ENCODE results near the gene PHLDB2.
"Not testable (repeated sequence)": the region's sequence is repeated elsewhere in the genome, so short reads cannot be mapped to it uniquely, and the experiment has no call there.

The PHLDB2 gene

DNA sequence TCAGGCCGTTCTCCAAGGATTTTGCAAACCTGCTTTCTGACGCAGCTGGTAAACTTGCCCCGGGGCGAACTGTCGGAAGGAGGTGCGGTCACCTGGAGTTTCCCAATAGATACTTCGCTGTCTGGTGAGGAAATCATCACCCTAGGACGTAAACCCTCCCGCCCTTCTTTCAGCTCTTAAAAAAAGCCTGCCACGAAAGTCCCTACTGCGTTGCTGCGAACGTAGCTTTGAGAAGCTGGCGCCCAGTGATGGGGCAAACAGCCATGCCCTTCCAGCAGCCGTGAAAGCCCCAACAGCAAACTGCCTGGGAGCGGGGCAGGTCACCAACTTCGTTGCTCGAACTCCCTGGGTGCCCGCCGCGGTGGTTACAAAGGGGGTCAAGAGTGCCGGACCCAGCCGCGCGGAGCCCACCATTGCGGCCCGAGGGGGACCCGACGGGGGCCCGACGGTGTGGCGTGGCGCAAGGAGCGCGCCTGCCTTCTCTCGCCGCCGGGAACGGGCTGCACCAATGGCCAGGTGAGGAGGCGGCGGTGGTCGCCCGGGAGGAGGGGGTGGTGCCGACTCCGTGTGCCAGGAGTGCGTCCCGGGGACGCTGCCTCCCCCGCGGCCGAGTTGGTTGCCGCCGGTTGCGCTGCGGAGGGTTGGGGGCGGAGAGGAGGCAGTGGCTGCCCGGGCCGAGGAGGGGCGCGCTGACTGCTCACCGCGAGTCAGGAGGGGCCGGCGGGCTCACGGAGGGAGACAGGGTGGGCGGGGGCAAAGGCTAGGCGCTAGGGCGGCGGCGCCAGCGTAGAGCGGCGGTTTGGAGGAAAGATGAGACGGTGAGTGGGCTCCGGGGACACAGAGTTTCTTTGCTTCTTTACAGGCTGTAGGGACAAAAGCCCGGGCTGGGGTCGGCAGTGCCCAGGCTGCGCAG, at the start of gene PHLDB2:
Gene PHLDB2 (plus strand): TSS at position 205 of the 913 bp plus-strand sequence. CDS start 24,813 bp downstream, outside the sequence.
- peak; percentile 85 for DNase-seq

DNA sequence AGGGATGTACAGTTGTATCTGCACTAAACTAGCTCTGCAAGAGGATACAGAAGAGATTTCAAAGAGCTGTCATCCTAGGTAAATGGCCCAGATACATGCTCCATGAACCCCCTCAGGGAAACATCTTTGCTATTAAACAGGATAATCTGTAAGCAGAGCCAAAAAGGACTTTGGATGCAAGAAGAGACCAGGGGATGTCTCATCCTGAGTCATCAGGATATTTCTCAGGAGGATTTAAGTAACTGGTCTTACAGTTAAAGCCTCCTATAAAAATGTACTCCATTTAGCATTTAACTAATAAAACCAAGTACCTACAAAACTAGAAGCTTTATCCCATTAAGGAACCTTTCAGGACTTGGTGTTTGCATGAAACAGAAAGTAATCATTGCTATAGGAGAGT, 48.2 kb upstream of the PHLDB2 start:
- peak; percentile 89 for DNase-seq

DNA sequence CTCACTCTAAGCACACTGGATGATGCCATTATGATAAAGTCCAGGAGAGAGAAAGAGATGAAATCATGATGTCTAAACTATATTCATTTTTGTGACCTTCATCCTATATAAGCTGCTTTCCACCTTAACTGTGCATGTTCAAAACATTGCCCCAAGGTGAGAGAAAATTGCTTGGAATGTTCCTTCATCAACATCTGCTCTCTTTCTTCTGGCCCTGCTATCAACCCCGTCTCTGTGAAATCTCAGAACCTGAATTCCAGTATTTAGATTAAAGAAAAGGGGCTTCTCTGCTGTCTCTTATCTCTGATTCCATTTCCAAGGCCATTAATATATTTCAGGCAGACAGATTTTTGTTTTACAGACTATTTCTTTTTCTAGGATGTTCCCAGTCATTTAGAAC, 47.3 kb upstream of the PHLDB2 start:
- DNase-seq = no peak

DNA sequence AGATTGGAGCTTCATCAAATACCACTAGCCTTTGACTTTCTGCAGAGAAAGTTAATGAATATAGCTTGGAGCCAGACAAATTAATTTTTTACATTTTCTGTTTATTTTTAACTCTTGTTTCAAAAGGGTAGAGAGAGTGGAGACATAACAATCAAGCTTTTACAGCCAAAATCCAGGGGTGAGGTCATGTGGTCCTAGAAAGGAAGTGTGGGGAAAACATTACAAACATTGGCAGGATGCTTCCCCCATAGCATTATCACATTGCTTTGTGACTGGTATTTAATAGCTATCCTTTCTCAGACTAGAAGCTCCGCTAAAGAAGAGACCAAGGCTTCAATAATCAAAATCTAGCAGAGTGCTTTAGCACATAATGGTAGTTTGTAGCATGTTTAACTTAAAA, 46.4 kb upstream of the PHLDB2 start:
- peak; percentile 13 for DNase-seq

DNA sequence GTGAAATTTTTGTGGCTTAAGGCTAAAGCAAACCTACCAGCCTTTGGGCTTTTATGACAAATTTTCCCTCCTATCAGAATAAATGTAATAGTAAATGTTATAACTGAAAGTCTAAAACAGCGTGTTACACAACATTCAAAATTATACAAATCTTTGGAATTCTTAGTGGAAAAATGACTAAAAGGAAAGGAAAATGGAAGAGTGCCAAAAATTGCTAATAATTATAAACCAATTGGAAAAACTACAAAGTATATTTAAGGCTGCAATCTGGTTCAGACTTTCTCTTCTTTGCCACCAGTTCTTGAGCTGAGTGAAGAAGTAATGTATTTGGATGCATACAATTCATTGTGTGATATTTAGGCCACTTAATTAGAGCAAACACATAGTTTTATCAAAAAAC, 45.6 kb upstream of the PHLDB2 start:
- no peak for DNase-seq

DNA sequence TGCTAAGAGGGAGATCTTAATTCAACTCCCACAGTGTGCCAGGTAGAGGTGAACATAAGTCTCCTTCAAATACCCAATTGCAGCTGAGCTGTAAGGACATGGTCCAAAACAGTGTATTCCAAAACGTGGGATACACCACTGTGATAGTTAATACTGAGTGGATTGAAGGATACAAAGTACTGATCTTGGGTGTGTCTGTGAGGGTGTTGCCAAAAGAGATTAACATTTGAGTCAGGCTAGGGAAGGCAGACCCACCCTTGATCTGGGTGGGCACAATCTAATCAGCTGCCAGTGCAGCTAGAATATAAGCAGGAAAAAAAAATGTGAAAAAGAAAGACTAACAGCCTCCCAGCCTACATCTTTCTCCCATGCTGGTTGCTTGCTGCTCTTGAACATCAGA, 45.1 kb upstream of the PHLDB2 start:
- DNase-seq = no peak

DNA sequence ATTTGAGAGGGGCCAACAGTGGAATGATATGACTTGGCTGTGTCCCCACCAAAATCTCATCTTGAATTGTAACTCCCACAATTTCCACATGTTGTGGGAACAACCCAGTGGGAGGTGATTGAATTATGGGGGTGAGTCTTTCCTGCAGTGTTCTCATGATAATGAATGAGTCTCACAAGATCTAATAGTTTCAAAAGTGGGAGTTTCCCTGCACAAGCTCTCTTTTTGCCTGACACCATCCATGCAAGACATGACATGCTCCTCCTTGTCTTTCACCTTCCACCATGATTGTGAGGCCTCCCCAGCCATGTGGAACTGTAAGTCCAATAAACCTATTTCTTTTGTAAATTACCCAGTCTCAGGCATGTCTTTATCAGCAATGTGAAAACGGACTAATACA, 42.3 kb upstream of the PHLDB2 start:
- DNase-seq = not testable (repeated sequence)

DNA sequence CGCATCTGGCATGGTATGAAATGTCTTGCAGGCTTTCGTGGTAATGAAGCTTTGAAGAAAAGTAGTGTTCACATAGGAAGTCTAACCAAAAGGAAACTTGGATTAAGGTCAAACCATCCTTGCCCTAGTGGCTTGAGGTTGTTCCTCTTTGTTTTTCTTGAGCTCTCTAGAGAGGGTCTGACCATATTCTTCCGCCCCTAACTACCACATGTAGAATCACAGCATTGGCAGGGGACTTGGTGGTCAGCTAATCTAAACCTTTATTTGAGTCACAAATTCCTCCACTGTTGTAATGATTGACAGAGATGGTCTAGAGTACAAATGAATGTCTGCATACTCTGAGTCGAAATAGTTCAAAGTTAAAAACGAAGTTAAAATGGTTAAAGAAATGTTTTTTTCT, 39.1 kb upstream of the PHLDB2 start:
- no peak for DNase-seq

DNA sequence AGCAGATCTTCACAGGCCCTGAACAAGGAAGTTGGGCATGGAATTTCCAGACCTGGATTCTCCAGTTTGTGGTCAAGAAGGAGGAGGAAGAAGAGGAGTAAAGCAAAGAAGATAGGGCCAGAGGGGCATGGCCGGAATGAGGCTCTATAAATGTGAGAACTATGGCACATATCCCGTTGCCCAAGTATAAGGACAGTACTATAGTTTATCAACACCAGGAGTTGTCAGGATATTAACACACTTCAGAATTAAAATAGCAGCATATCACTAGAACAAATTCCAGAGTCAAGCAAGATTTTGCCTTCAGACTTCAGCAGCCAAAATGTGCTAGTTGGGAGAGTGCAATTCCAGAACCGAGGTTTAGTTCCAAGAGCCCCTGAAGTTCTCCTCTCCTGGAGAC, 38.4 kb upstream of the PHLDB2 start:
- DNase-seq = no peak

DNA sequence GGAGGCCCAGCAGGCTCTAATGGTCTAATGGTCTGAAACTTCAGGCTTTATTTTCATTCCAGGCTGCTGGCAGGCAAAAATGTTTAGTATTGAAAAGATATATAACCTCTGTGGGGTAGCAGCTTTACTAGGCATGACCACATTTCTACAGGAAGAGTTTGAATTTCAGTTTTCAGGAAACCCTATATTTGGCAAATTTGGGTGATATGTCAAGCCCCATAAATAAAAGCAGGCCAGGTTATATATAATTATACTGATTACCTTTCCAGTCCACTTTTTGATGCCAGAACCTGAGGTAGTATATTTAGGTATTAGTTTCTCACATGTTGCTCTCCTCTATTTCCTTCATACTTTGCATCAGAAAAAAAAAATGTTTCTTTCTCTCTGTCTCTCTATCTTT, 37.2 kb upstream of the PHLDB2 start:
- DNase-seq = no peak

DNA sequence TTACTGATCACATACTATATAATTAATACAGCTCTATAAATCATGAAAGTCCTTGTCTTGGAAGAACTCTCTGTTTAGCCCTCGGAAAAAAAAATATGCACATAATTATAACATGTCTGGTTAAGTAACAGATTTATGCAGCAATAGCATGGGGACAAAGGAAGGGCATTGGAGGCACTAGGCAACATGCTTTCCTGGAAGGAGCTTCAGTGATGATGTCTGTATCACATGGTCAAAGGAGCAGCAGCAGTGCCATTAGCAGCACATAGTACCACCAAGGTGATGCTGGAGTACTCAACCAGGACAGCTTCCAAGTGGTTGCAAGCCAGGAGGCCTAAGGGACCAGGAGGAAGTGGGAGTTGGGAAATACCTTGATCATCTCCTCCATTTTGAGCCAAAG, 36.3 kb upstream of the PHLDB2 start:
- DNase-seq = no peak

DNA sequence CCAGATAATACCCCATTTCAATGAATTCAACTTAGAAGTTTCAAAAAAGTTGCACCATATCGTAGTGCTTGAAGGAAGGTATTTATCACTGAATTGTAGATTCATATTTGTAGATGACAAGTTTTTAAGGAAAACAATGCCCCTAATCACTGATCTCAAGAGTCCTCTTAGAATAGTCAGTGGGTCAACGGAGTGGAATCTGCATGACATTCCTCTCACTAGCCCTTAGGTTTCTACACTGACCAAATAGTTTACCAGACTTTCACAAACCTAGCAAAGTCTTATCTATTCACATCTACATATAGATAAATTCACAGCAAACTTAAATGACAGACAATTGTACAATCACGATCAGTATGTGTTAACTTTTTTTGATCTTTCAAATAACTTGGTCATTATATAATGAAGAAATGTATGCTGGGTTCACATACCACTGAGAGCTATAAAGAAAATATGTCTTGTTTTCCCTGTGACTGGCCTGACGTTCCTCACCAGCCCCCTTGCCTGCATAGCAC, 35.7 kb upstream of the PHLDB2 start:
- DNase-seq = no peak

DNA sequence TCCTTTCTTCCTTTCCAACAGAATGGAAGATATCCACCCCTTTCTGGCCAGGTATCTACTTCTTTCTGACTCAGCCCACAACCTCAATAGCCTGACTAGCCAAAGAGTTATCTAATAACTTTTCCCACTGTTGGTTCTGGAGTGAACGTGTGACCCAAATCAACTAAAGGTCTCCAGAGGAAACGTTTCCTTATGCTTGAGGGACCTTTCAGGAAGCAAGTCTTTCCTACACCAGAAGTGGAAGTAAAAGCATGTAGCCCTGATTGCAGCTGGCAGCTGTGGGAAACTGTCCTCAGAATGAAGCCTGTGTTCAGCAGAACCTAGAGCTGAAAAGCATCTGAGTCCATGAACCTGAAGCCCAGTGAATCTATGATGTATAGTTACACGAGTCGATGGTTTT, 34.7 kb upstream of the PHLDB2 start:
- DNase-seq = no peak

DNA sequence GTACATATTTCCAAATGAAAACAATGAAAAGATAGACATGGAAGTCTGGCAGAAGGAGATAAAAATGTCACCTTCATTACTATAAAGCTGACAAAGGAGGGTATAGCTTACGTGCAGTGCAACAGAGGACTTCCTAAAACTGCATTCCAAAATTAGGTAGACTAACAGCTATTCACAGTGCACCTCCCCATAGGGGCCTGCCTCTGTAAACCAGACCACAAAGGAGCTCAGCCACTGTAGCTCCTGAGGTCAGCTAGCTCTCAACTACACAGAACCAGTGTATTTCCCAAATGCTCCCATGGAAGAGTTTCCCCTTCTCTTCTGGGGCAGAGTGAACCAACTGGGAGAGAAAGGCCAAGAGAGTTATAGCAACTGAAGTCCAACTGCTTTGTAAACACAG, 31.2 kb upstream of the PHLDB2 start:
- DNase-seq = no peak

DNA sequence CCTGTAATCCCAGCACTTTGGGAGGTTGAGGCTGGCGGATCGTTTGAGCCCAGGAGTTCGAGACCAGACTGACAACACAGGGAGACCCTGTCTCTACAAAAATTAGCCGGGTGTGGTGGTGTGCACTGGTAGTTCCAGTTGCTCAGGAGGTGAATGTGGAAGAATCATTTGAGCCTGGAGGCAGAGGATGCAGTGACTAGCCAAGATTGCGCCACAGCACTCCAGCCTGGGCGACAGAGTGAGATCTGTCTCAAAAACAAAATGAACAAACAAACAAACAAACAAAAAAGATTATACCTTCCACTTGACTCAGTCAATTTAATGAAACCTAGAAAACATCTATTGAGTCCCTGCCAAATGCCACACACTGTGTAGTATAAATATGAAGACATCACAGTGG, 30.5 kb upstream of the PHLDB2 start:
- DNase-seq = no peak

DNA sequence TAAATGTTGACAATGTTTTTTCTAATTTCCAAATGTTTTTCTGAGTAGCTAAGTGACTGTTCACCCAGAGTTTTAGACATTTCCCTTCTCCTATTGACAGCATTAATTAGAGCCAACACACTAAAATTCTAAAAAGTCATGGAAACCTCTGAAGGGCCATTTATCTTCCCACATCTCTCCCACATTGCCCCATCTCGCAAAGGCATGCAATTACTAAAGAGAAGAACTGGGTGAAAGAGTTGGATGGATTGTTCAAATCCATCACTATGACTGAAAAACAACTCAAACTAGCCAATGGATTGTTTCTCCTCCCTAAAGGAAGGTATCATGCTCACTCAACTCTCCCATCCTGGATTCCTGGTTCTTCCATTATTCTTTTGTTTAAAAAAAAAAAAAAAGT, 30.0 kb upstream of the PHLDB2 start:
- no peak for DNase-seq

DNA sequence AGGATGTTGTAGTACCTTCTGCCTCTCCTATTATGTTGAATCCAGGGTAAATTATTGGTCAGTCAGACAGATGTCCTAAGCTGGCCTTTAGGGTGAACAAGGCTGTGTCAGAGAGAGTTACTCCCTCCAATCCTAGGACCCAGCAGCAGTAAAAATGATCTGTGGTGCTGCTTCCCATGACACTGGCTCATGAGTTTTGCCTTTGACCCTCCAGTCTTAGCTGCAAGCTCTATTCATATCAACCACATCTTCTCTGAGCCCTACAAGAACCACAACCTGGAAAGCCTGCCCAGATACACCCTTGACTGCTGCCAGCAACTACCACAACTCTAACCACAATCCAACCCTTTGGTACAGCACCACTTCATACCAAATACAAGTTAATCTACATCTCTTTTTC, 27.2 kb upstream of the PHLDB2 start:
- DNase-seq = no peak

DNA sequence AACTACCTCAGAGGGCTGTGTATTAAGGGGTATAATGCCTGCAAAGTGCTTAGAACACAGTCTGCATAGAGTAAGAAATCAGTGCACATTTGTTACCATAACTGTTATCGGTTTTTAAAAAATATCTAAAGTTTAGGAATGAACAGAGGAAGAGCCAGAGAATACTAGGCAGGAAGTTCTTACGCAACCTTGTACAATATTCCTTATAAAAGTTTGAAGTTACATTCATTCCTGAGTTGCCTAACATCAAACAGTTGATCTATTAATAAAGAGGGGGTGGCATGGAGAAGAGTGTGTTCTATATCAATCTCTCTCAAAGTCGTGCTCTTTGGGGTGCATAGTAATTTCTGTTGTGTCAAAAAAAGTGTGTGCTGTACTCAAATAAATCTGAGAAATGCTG, 22.0 kb upstream of the PHLDB2 start:
- no peak for DNase-seq

DNA sequence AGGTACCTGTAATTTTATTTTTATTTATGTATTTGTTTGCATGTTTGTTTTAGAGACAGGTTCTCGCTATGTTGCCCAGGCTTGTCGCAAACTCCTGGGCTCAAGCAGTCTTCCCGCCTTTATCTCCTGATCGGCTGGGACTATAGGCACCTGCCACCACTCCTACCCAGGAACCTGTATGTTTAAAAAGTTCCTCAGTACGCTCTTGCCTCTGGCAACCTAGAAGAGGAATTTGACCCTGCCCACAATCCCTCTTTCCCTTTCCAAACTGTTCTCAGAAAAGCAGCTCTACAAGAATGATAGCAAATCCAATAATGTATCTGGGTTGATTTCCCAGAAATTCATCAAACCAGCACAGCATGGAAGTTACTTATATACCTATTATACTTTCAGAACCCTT, 20.9 kb upstream of the PHLDB2 start:
- DNase-seq = no peak

DNA sequence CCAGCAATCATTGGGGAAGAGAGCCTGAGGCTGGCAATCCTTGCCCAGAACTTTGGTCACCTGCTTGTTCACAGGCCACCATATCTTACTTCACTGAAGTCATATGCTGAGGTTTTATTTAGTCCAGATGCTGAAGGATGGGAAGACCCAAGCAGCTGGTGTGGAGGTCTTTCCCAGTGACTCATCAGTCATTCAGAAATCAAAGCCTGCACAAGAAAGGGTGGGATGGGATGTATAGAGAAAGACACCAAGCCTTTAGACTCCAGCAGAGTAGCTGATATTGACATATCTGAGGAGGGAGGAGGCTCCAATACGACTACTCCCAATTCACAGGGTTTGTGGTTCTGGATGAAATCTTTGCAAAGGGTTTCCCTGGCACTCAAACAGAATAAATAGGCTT, 13.0 kb upstream of the PHLDB2 start:
- peak; percentile 76 for DNase-seq

DNA sequence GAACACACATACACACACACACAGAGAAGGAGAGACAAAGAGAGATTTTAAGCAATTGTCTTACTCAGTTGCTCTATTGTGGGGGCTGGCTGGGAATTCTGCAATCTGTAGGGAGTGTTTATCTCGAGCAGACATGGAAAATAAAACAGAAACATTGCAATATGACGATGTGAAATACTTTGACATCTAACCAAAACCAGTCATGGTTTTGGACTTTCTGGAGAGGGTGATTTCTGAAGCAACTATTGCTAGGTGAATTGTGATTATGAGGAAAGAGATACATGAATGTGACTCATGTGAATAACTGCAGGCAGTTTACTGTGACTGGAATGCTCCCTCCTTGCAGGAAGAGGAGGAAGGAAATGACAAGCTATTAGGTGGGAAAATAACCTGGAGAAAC, 12.3 kb upstream of the PHLDB2 start:
- peak; percentile 83 for DNase-seq

DNA sequence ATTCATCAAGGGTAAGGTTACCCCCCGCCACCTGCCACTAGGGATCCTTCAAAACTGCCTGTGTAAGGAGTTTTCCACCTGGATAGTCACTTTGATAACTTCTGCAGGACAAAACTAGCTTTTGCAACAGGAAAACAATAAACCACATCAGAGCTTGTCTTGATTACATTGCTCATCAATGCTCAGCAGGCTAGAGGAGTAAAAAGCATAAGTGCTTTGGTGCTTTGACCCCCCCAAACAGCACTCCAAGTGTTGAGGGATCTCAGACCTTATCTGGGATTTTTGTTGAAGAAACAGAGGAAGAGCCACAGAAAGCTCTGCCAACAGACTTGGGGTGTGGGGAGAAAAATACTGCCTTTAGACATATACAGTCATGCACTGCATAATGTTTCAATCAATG, 10.8 kb upstream of the PHLDB2 start:
- DNase-seq = no peak

DNA sequence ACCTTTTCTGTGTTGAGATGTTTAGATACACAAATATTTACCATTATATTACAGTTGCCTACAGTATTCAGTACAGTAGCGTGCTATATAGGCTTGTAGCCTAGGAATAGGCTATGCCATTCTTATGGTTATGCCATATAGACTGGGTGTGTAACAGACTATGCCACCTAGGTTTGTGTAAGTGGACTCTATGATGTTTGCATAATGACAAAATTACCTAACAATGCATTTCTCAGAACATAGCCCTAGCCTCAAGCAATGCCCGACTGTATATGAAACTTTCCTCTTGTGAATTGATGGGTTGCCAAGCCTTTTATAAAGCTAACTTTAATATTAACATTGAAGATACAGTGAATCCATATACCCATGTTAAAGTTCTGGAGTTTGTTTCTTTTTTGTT, 10.3 kb upstream of the PHLDB2 start:
- DNase-seq = no peak

DNA sequence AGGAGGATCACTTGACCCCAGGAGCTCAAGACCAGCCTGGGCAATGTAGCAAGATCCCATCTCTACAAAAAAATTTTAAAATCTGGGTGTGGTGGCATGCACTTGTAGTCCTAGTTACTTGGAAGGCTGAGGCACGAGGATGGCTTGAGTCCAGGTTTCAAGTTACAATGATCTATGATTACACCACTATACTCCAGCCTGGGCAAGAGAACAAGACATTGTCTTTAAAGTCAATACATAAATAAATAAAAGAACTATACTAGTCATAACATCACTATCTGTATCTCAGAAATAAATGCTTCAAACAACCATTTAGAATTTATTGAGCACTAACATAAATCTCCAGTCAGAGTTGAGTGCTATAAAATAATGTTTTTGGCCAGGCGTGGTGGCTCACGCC, 8.5 kb upstream of the PHLDB2 start:
- DNase-seq = peak; percentile 60

DNA sequence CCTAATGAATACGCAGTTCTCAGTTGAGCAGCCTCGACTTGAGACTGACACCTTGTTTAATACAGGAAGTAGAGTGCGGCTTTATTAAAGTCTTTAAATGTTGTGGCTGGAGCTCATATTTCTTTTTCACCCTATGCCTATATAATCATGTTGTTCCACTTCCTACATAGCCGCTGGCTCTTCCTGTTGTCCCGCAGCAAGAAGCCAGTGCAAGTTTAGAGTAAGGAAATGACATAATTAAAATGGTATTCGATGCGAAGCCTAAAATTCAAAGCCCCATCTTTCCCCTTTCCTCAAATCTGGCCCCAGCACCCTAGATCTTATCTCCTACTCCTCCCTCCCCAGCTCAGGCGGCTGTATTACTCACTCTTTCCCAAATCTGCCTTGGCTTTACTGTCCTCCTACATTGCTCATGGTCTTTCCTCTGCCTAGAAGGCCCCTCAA, 7.5 kb upstream of the PHLDB2 start:
- DNase-seq = peak; percentile 98

All from EL (cell line).